ENCODE results near the gene P4HA1.

The P4HA1 gene

DNA sequence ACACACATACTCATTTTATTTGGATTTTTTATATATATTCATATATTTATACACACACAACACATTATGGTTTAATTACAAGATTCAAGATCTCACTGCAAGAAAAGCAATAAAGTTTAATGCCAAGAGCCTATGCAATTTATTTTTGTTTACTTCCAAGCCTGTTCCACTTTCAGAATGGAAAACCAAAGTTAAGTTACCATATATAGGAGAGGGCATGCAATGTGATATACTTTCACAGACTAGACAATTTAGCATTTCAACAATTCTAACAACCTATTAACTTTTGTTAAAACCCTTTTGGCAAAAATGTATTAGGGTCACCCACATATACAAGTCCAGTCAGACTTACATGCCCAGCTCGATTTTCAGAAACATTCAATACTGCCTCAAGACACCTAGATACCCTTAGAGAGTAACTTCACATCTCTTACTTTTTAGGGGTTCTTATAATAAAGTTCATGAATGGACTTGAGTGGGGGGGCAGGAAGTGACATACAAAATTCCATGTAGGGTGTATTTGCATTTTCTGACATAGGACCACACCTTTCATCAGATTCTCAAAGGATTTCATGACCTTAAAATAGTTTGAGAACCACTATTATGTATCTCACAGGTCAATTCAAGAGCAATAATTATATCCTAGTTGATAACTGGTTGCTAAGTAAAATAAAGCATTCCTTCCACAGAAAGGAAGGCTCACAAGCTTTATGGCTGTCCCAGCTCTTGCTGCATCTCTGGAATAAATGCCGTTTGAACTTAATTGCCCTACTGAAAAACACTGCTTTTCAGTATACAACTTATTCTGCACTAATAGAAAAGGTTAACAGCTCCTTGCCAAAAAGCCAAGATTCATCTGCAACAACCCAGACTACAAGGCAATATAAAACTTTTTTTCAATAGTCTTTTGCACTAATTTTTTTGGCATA is 2.5 kb downstream of the P4HA1 start:
- TF ChIP-seq, protein P1, sequence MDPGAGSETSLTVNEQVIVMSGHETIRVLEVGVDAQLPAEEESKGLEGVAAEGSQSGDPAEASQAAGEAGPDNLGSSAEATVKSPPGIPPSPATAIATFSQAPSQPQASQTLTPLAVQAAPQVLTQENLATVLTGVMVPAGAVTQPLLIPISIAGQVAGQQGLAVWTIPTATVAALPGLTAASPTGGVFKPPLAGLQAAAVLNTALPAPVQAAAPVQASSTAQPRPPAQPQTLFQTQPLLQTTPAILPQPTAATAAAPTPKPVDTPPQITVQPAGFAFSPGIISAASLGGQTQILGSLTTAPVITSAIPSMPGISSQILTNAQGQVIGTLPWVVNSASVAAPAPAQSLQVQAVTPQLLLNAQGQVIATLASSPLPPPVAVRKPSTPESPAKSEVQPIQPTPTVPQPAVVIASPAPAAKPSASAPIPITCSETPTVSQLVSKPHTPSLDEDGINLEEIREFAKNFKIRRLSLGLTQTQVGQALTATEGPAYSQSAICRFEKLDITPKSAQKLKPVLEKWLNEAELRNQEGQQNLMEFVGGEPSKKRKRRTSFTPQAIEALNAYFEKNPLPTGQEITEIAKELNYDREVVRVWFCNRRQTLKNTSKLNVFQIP (CRISPR knock-in tag; IDR thresholded peaks at IDR 0.05; ENCODE audit: borderline replicate concordance, low read depth), result no peak
- no peak for TF ChIP-seq ZNF565 (CRISPR knock-in tag; conservative IDR thresholded peaks at IDR 0.05; ENCODE audit: low read depth)
- TF ChIP-seq ESRRG (CRISPR knock-in tag; IDR thresholded peaks at IDR 0.05), result no peak
- TF ChIP-seq, protein P2, sequence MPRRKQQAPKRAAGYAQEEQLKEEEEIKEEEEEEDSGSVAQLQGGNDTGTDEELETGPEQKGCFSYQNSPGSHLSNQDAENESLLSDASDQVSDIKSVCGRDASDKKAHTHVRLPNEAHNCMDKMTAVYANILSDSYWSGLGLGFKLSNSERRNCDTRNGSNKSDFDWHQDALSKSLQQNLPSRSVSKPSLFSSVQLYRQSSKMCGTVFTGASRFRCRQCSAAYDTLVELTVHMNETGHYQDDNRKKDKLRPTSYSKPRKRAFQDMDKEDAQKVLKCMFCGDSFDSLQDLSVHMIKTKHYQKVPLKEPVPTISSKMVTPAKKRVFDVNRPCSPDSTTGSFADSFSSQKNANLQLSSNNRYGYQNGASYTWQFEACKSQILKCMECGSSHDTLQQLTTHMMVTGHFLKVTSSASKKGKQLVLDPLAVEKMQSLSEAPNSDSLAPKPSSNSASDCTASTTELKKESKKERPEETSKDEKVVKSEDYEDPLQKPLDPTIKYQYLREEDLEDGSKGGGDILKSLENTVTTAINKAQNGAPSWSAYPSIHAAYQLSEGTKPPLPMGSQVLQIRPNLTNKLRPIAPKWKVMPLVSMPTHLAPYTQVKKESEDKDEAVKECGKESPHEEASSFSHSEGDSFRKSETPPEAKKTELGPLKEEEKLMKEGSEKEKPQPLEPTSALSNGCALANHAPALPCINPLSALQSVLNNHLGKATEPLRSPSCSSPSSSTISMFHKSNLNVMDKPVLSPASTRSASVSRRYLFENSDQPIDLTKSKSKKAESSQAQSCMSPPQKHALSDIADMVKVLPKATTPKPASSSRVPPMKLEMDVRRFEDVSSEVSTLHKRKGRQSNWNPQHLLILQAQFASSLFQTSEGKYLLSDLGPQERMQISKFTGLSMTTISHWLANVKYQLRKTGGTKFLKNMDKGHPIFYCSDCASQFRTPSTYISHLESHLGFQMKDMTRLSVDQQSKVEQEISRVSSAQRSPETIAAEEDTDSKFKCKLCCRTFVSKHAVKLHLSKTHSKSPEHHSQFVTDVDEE (CRISPR knock-in tag; IDR thresholded peaks at IDR 0.05), result no peak
- TF ChIP-seq GLIS3 (CRISPR knock-in tag; IDR thresholded peaks at IDR 0.05), result no peak
- no peak for TF ChIP-seq ISL1 (CRISPR knock-in tag; IDR thresholded peaks at IDR 0.05)
- no peak for TF ChIP-seq CSDC2 (CRISPR knock-in tag; IDR thresholded peaks at IDR 0.05)
- no peak for TF ChIP-seq RARB (CRISPR knock-in tag; IDR thresholded peaks at IDR 0.05)
- TF ChIP-seq ZC3H10 (CRISPR knock-in tag; IDR thresholded peaks at IDR 0.05), result no peak
- TF ChIP-seq ZFP3 (CRISPR knock-in tag; IDR thresholded peaks at IDR 0.05), result no peak
- no peak for ATAC-seq

GRCh38 chr10:73092830-73093229 is 3.8 kb downstream of the P4HA1 start:
- ATAC-seq, result no peak
- no peak for TF ChIP-seq SNAI2 (CRISPR knock-in tag; IDR thresholded peaks at IDR 0.05)
- TF ChIP-seq PPARA (CRISPR knock-in tag; IDR thresholded peaks at IDR 0.05; ENCODE audit: borderline replicate concordance), result no peak

GRCh38 chr10:73088304-73088703 is 8.4 kb downstream of the P4HA1 start:
- ATAC-seq, result no peak
- TF ChIP-seq SNAI2 (CRISPR knock-in tag; IDR thresholded peaks at IDR 0.05) (no peak), ZFP3 (CRISPR knock-in tag; IDR thresholded peaks at IDR 0.05) (no peak), RARB (CRISPR knock-in tag; IDR thresholded peaks at IDR 0.05) (no peak), ZFP30 (CRISPR knock-in tag; IDR thresholded peaks at IDR 0.05) (no peak), PPARA (CRISPR knock-in tag; IDR thresholded peaks at IDR 0.05; ENCODE audit: borderline replicate concordance) (no peak), OSR1 (CRISPR knock-in tag; IDR thresholded peaks at IDR 0.05) (no peak), ARNTL (CRISPR knock-in tag; IDR thresholded peaks at IDR 0.05; ENCODE audit: borderline replicate concordance, low read depth) (no peak)
- TF ChIP-seq, protein P1 (CRISPR knock-in tag; IDR thresholded peaks at IDR 0.05; ENCODE audit: borderline replicate concordance, low read depth), result no peak
- TF ChIP-seq, protein P3, sequence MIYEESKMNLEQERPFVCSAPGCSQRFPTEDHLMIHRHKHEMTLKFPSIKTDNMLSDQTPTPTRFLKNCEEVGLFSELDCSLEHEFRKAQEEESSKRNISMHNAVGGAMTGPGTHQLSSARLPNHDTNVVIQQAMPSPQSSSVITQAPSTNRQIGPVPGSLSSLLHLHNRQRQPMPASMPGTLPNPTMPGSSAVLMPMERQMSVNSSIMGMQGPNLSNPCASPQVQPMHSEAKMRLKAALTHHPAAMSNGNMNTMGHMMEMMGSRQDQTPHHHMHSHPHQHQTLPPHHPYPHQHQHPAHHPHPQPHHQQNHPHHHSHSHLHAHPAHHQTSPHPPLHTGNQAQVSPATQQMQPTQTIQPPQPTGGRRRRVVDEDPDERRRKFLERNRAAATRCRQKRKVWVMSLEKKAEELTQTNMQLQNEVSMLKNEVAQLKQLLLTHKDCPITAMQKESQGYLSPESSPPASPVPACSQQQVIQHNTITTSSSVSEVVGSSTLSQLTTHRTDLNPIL (CRISPR knock-in tag; IDR thresholded peaks at IDR 0.05; ENCODE audit: low read depth), result no peak
- TF ChIP-seq, protein P2 (CRISPR knock-in tag; IDR thresholded peaks at IDR 0.05), result no peak

All from SK-N-SH treated with all-trans-retinoic acid at 6 μM for 48 hours (cell line).